H1 (cell line): Measurements from ENCODE around the gene PAFAH1B1. TPM values are rescaled to one million over a fixed set of nuclear protein-coding genes. Genes with fewer than 3 reads are reported as not detected.

ENCODE experiments used
- CTCF ChIA-PET: fragments of 300-600 bp; sonication (Branson Sonifier 250); formaldehyde crosslinking; loops from one replicate; lab custom pipeline; 2021; ENCODE audit not compliant: partially characterized antibody; lab: Charles Lee
- POLR2A ChIA-PET: fragments of 300-600 bp; sonication (Branson Sonifier 250); formaldehyde crosslinking; loops from one replicate; lab custom pipeline; 2021; ENCODE audit warnings: inconsistent platforms; ENCODE audit not compliant: partially characterized antibody; lab: Charles Lee
- DNase-seq, 2 experiments: peaks; one replicate each; pipeline versions ENCODE4 v3.0.0 to v3.0.0-alpha.2; 2010 to 2022; ENCODE audit warnings: low spot score in 2 of 2, low read depth in 1 of 2, mixed read lengths in 1 of 2
- FAIRE-seq: peaks from 2 replicates; lab custom pipeline; 2011; peaks lifted over from hg19 to GRCh38; lab: Jason Lieb, UNC
- H2AFZ ChIP-seq: 2 replicates; pipeline ENCODE4 v1.8.1; 2012; ENCODE audit warnings: low read length, inconsistent platforms
- H2AK5ac ChIP-seq: 2 replicates; pipeline ENCODE4 v1.6.1; 2013; ENCODE audit warnings: low read depth, low read length
- H2BK120ac ChIP-seq: replicated peaks from 2 replicates; pipeline ENCODE3; 2013; ENCODE audit warnings: low read depth, low read length, inconsistent platforms
- H2BK12ac ChIP-seq: 2 replicates; pipeline ENCODE4 v1.6.1; 2013; ENCODE audit warnings: low read depth, low read length
- H2BK15ac ChIP-seq: 2 replicates; pipeline ENCODE4 v1.6.1; 2013; ENCODE audit warnings: low read length
- H2BK20ac ChIP-seq: 2 replicates; pipeline ENCODE4 v1.6.1; 2013; ENCODE audit warnings: low read length
- H2BK5ac ChIP-seq: 2 replicates; pipeline ENCODE4 v1.6.1; 2013; ENCODE audit warnings: low read depth, low read length
- H3K14ac ChIP-seq: 2 replicates; pipeline ENCODE4 v1.6.1; 2013; ENCODE audit warnings: inconsistent platforms; ENCODE audit not compliant: insufficient read length
- H3K18ac ChIP-seq: 2 replicates; pipeline ENCODE4 v1.6.1; 2013; ENCODE audit warnings: low read length; ENCODE audit errors: extremely low read depth
- H3K23ac ChIP-seq: 2 replicates; pipeline ENCODE4 v1.6.1; 2013; ENCODE audit warnings: inconsistent platforms; ENCODE audit not compliant: insufficient read length
- H3K23me2 ChIP-seq: 2 replicates; pipeline ENCODE4 v1.6.1; 2013; ENCODE audit warnings: low read depth, low read length
- H3K27ac ChIP-seq: 2 replicates; pipeline ENCODE4 v1.6.1; 2011; ENCODE audit warnings: low read depth, low read length, inconsistent platforms
- H3K27me3 ChIP-seq, 4 experiments: replicated peaks in 1 of 4; 1 replicate in 1 of 4; 2 replicates in 3 of 4; pipeline versions ENCODE4 v1.6.1 to v1.8.1; 2011 to 2013; ENCODE audit warnings: low read length in 3 of 4, mild to moderate bottlenecking in 3 of 4, inconsistent platforms in 2 of 4, mixed read lengths in 2 of 4, moderate library complexity in 1 of 4; ENCODE audit not compliant: control insufficient read depth in 3 of 4, insufficient read depth in 3 of 4; ENCODE audit errors: extremely low read depth in 1 of 4
- H3K36me3 ChIP-seq, 4 experiments: 2 replicates each; pipeline versions ENCODE4 v1.6.1 to v1.8.1; 2011 to 2013; ENCODE audit warnings: mild to moderate bottlenecking in 4 of 4, low read length in 3 of 4, moderate library complexity in 2 of 4, control low read depth in 1 of 4, inconsistent platforms in 1 of 4; ENCODE audit not compliant: insufficient read depth in 4 of 4, control insufficient read depth in 2 of 4
- H3K4ac ChIP-seq: replicated peaks from 2 replicates; pipeline ENCODE3; 2013; ENCODE audit warnings: low read length, low read depth, mixed read lengths, inconsistent platforms; ENCODE audit not compliant: insufficient read length
- H3K4me1 ChIP-seq, 4 experiments: replicated peaks in 1 of 4; 1 replicate in 1 of 4; 2 replicates in 3 of 4; pipeline versions ENCODE4 v1.6.1 to v1.8.1; 2011 to 2013; ENCODE audit warnings: low read length in 3 of 4, inconsistent platforms in 2 of 4, mixed read lengths in 1 of 4; ENCODE audit not compliant: insufficient read depth in 4 of 4, control insufficient read depth in 3 of 4
- H3K4me2 ChIP-seq, 2 experiments: 2 replicates each; pipeline versions ENCODE4 v1.6.1 to v1.8.1; 2011 to 2013; ENCODE audit warnings: low read depth in 2 of 2, low read length in 2 of 2, control low read depth in 1 of 2, inconsistent platforms in 1 of 2, mild to moderate bottlenecking in 1 of 2; ENCODE audit not compliant: insufficient read depth in 1 of 2
- H3K4me3 ChIP-seq, 4 experiments: fragments of 200-600, 300-600 bp in 1 of 4; sonication (generic), shearing (Covaris generic), sonication (Bioruptor Twin) in 1 of 4; 2 replicates each; pipeline versions ENCODE4 v1.5.1 to v1.8.1; 2011 to 2016; ENCODE audit warnings: low read length in 4 of 4, low read depth in 3 of 4, control low read depth in 2 of 4, inconsistent platforms in 2 of 4, mild to moderate bottlenecking in 2 of 4, mixed read lengths in 1 of 4, moderate library complexity in 1 of 4; ENCODE audit not compliant: insufficient read depth in 2 of 4; ENCODE audit errors: extremely low read depth in 1 of 4
- H3K56ac ChIP-seq: replicated peaks from 2 replicates; pipeline ENCODE3; 2013; ENCODE audit warnings: low read depth, mild to moderate bottlenecking, mixed read lengths, low read length, inconsistent platforms; ENCODE audit not compliant: insufficient read length
- H3K79me1 ChIP-seq: 2 replicates; pipeline ENCODE4 v1.6.1; 2013; ENCODE audit warnings: low read depth, low read length, control low read depth
- H3K79me2 ChIP-seq, 2 experiments: 2 replicates each; pipeline versions ENCODE4 v1.6.1 to v1.8.1; 2012 to 2013; ENCODE audit warnings: low read length in 2 of 2, mild to moderate bottlenecking in 2 of 2, inconsistent platforms in 1 of 2; ENCODE audit not compliant: insufficient read depth in 2 of 2, control insufficient read depth in 1 of 2
- H3K9ac ChIP-seq, 4 experiments: replicated peaks in 1 of 4; 1 replicate in 1 of 4; 2 replicates in 3 of 4; pipeline versions ENCODE4 v1.6.1 to v1.8.1; 2011 to 2013; ENCODE audit warnings: low read depth in 3 of 4, low read length in 3 of 4, control low read depth in 2 of 4, mild to moderate bottlenecking in 2 of 4, moderate library complexity in 2 of 4, inconsistent platforms in 1 of 4; ENCODE audit errors: extremely low read depth in 1 of 4
- H3K9me3 ChIP-seq, 2 experiments: 2 replicates each; pipeline versions ENCODE4 v1.6.1 to v1.8.1; 2012 to 2013; ENCODE audit warnings: mild to moderate bottlenecking in 2 of 2, moderate library complexity in 2 of 2, control low read depth in 1 of 2, inconsistent platforms in 1 of 2, low read depth in 1 of 2, low read length in 1 of 2, mixed read lengths in 1 of 2; ENCODE audit not compliant: insufficient read depth in 2 of 2
- H4K20me1 ChIP-seq, 2 experiments: replicated peaks in 1 of 2; 2 replicates each; pipeline versions ENCODE3 to v1.8.1; 2011 to 2013; ENCODE audit warnings: inconsistent platforms in 2 of 2, low read length in 2 of 2, mild to moderate bottlenecking in 1 of 2; ENCODE audit not compliant: insufficient read depth in 2 of 2, control insufficient read depth in 1 of 2
- H4K5ac ChIP-seq: 2 replicates; pipeline ENCODE4 v1.6.1; 2013; ENCODE audit warnings: low read length, low read depth, mixed read lengths, inconsistent platforms; ENCODE audit not compliant: insufficient read length
- H4K8ac ChIP-seq: 2 replicates; pipeline ENCODE4 v1.8.0; 2013; ENCODE audit warnings: mild to moderate bottlenecking, moderate library complexity, low read length, inconsistent platforms; ENCODE audit not compliant: insufficient read depth; ENCODE audit errors: extremely low read depth
- H4K91ac ChIP-seq: replicated peaks from 2 replicates; pipeline ENCODE3; 2013; ENCODE audit warnings: low read length, mixed read lengths, inconsistent platforms; ENCODE audit not compliant: insufficient read length
- CHD2 ChIP-seq: IDR thresholded peaks from 2 replicates; pipeline ENCODE4 v1.6.1; 2012; ENCODE audit warnings: low read length, improper control_type of control experiment
- EP300 ChIP-seq, 2 experiments: IDR thresholded peaks; 1 replicate in 1 of 2; 2 replicates in 1 of 2; pipeline ENCODE4 v1.6.1; 2011 to 2012; ENCODE audit warnings: low read depth in 2 of 2, low read length in 2 of 2, mild to moderate bottlenecking in 2 of 2, borderline replicate concordance in 1 of 2, inconsistent platforms in 1 of 2, moderate library complexity in 1 of 2
- GABPA ChIP-seq: IDR thresholded peaks from 2 replicates; pipeline ENCODE4 v1.6.1; 2011; ENCODE audit warnings: mild to moderate bottlenecking, low read length, moderate library complexity, borderline replicate concordance; ENCODE audit not compliant: insufficient read depth
- KDM5A ChIP-seq: fragments of 200-600 bp; IDR thresholded peaks from 2 replicates; pipeline ENCODE4 v1.7.1; 2012; ENCODE audit warnings: mild to moderate bottlenecking, low read length, inconsistent platforms, mixed read lengths
- POLR2AphosphoS5 ChIP-seq: IDR thresholded peaks from 2 replicates; pipeline ENCODE4 v1.6.1; 2011; ENCODE audit warnings: low read depth, low read length
- POU5F1 ChIP-seq: IDR thresholded peaks from 2 replicates; pipeline ENCODE4 v1.6.1; 2011; ENCODE audit warnings: low read depth, mild to moderate bottlenecking, low read length, moderate library complexity
- RBBP5 ChIP-seq: IDR thresholded peaks from 2 replicates; pipeline ENCODE4 v1.7.1; 2012; ENCODE audit warnings: low read depth, mild to moderate bottlenecking, inconsistent platforms, low read length, moderate library complexity, borderline replicate concordance
- RFX5 ChIP-seq: IDR thresholded peaks from 2 replicates; pipeline ENCODE4 v1.6.1; 2011; ENCODE audit warnings: low read depth, low read length, improper control_type of control experiment, borderline replicate concordance
- TBP ChIP-seq: IDR thresholded peaks from 2 replicates; pipeline ENCODE4 v1.6.1; 2011; ENCODE audit warnings: low read depth, low read length, improper control_type of control experiment
- WGBS, 2 experiments: shearing (Covaris generic) in 1 of 2; methylation state at CpG; one replicate each; pipeline versions ENCODE4 v1.1.6 to v1.1.7; 2013 to 2015; ENCODE audit warnings: low lambda C conversion rate in 2 of 2, mixed read lengths in 2 of 2, inconsistent platforms in 1 of 2, low coverage in 1 of 2, missing lambda C conversion rate in 1 of 2; ENCODE audit not compliant: insufficient replicate concordance in 2 of 2, insufficient coverage in 1 of 2, insufficient read length in 1 of 2; ENCODE audit errors: extremely low coverage in 1 of 2, missing lambda C conversion rate in 1 of 2; 5-methylcytosine and 5-hydroxymethylcytosine counted together
- polyA plus RNA-seq, 7 experiments: library from polyadenylated mRNA; depleted of rRNA in 3 of 7; stranded (reverse) in 5 of 7; unstranded in 2 of 7; fragments of >200 nt in 5 of 7; fragments of 200-250 nt in 2 of 7; gene quantifications; 1 replicate in 5 of 7; 2 replicates in 1 of 7; 4 replicates in 1 of 7; pipeline versions ENCODE4 v1.2.1 to v1.2.3, GENCODE V29; 2011 to 2013; ENCODE audit warnings: missing spikeins in 2 of 7, mixed read lengths in 2 of 7
- total RNA-seq: library from RNA; stranded (reverse); fragmentation: NEBNext Ultra II Directional; extraction: Animal tissue kit (Norgen Biotek cat#: 25700); gene quantifications from 2 replicates; pipeline ENCODE4 v1.2.1, GENCODE V29; 2021
- TF ChIP-seq, protein P1 (sequence below): IDR thresholded peaks from 2 replicates; pipeline ENCODE4 v1.6.1; 2012; ENCODE audit warnings: inconsistent platforms
- TF ChIP-seq, protein P2 (sequence below): IDR thresholded peaks from 2 replicates; pipeline ENCODE4 v1.6.1; 2011; ENCODE audit warnings: low read depth, mild to moderate bottlenecking, low read length; ENCODE audit not compliant: insufficient read depth

Gene PAFAH1B1
- total and polyA plus RNA-seq, 2 of the 8 experiments (the other 6 are each of a cell fraction or from before 2014, with no cell fraction given) = 42.0 to 152 TPM

DNA sequence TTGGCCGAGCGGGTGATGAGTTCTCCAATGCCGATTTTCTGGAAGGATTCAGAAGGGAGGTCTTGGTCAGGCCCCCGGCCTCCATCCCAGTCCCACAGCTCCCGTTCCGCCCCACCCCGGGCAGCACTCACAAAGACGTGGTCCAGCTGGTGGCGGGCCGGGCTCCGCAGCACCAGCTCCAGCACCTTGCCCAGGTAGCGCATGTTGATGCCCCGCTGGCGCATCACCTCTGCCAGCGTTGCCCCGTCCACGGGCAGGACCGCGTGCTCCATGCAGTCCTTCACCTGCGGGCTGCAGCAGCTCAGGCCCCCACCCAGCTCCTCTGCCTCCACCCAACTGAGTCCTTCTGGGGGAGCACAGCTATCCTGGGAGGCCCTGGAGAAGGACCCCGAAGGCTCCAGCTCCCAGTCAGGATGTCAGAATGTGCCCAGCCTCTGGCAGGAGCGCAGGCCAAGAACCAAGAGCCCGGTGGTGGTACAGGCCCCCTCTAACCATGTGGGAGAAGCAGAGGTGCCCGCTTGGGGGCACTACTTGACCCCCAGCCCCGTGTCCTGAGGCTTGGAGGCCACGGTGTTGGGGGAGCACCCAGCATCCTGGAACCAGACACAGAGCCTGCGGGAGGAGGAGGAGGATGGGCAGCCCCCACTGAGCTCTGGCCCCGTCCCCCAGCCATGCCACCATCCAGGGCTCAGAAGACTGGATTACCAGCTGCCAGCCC, 101.9 kb downstream of the PAFAH1B1 start:
- Histone ChIP-seq H3K14ac (no peak overlapping the region), H2AFZ (no peak overlapping the region), H3K27ac (no peak overlapping the region), H4K20me1 (peaks cover 0 to 12% of the 10 kb centered on the region in 2 experiments), H4K8ac (no peak overlapping the region), H3K36me3 (peaks cover 0 to 64% (median 15%) of the 10 kb centered on the region in 4 experiments; a peak in 6 of 8 replicates), H4K5ac (no peak overlapping the region), H3K18ac (no peak overlapping the region), H3K27me3 (no peaks in the 10 kb centered on the region), H3K79me2 (no peaks in the 10 kb centered on the region), H3K4ac (no peak overlapping the region), H4K91ac (no peak overlapping the region), H3K9me3 (no peaks in the 10 kb centered on the region), H3K79me1 (no peaks in the 10 kb centered on the region; the same call in 1 of the 2 replicates), H2BK120ac (no peak overlapping the region), H2BK20ac (no peak overlapping the region), H2BK12ac (no peak overlapping the region), H3K4me1 (no peaks in the 10 kb centered on the region; a peak in 1 of 7 replicates), H2BK5ac (no peak overlapping the region), H3K23me2 (no peaks in the 10 kb centered on the region), H3K9ac (no peak overlapping the region), H3K56ac (no peak overlapping the region), H3K4me2 (no peak overlapping the region), H3K4me3 (no peak overlapping the region), H3K23ac (no peak overlapping the region), H2BK15ac (no peak overlapping the region), H2AK5ac (no peak overlapping the region)
- CTCF ChIA-PET = interaction anchor here (0.8 to 4.5 kb wide), 5 partner anchors 9 to 304 kb away, joined by 3 to 30 read pairs (median 3); no protein-coding TSS in a partner anchor
- DNase-seq (no peak), FAIRE-seq (no peak)
- POLR2A ChIA-PET = interaction anchor here (1.2 to 2.3 kb wide), 5 partner anchors 9 to 29 kb away, joined by 3 to 7 read pairs (median 4); no protein-coding TSS in a partner anchor
- WGBS, 2 experiments = 93% methylated on average over 26 of the region's 28 CpGs; no CpG with 5 or more reads in 1 of the 2 experiments
- no peak for TF ChIP-seq RFX5
- TF ChIP-seq POU5F1 = no peak
- TF ChIP-seq, protein P1, sequence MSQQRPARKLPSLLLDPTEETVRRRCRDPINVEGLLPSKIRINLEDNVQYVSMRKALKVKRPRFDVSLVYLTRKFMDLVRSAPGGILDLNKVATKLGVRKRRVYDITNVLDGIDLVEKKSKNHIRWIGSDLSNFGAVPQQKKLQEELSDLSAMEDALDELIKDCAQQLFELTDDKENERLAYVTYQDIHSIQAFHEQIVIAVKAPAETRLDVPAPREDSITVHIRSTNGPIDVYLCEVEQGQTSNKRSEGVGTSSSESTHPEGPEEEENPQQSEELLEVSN = no peak
- TF ChIP-seq, protein P2, sequence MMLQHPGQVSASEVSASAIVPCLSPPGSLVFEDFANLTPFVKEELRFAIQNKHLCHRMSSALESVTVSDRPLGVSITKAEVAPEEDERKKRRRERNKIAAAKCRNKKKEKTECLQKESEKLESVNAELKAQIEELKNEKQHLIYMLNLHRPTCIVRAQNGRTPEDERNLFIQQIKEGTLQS = no peak
- TF ChIP-seq GABPA = no peak
- TF ChIP-seq POLR2AphosphoS5 = no peak
- TF ChIP-seq CHD2 = no peak
- TF ChIP-seq RBBP5 = no peak
- no peak for TF ChIP-seq KDM5A
- TF ChIP-seq EP300 (IDR thresholded peaks at IDR 0.05; ENCODE audit: borderline replicate concordance in 1 of 2, low read depth in 2 of 2, low read length in 2 of 2) = no peak
- TF ChIP-seq TBP = no peak
